Endothelial cell of umbilical vein (primary cell): ENCODE results near the gene IDH3A. TPM values are rescaled to one million over a fixed set of nuclear protein-coding genes. Genes with fewer than 3 reads are reported as not detected.

Source experiments
- BruUV-seq: library from RNA; stranded (reverse); fragments of 400-500 nt; replicated peaks from 2 replicates; lab custom pipeline; 2021; lab: Mats Ljungman, UMichigan
- CTCF ChIA-PET: fragments of 300-600, 350-600 bp; sonication (Branson Sonifier 250); formaldehyde crosslinking; loops from one replicate; lab custom pipeline; 2021; ENCODE audit warnings: antibody characterized with exemption, inconsistent platforms; lab: Charles Lee
- POLR2A ChIA-PET: fragments of 300-600, 350-600 bp; sonication (Branson Sonifier 250); formaldehyde crosslinking; loops from one replicate; lab custom pipeline; 2021; ENCODE audit warnings: antibody characterized with exemption, inconsistent platforms; lab: Charles Lee
- DNase-seq: peaks from one replicate; pipeline ENCODE4 v3.0.0-alpha.2; 2011; ENCODE audit warnings: low read depth, low spot score
- FAIRE-seq: peaks from 2 replicates; lab custom pipeline; 2011; peaks lifted over from hg19 to GRCh38; lab: Jason Lieb, UNC
- H2AFZ ChIP-seq: 2 replicates; pipeline ENCODE4 v1.6.0; 2012; ENCODE audit warnings: low read depth, low read length, control low read depth, inconsistent platforms
- H3K27ac ChIP-seq: 2 replicates; pipeline ENCODE4 v1.5.1; 2011; ENCODE audit warnings: low read depth, mild to moderate bottlenecking, control low read depth, low read length, moderate library complexity; ENCODE audit not compliant: insufficient read depth
- H3K27me3 ChIP-seq, 2 experiments: 2 replicates each; pipeline versions ENCODE4 v1.6.0 to v1.6.1; 2011; ENCODE audit warnings: low read length in 2 of 2, mixed read lengths in 1 of 2; ENCODE audit not compliant: control insufficient read depth in 2 of 2, insufficient read depth in 2 of 2
- H3K36me3 ChIP-seq, 2 experiments: 2 replicates in 1 of 2; 3 replicates in 1 of 2; pipeline ENCODE4 v1.5.1; 2011; ENCODE audit warnings: low read length in 2 of 2, mild to moderate bottlenecking in 1 of 2, moderate library complexity in 1 of 2; ENCODE audit not compliant: control insufficient read depth in 2 of 2, insufficient read depth in 2 of 2; ENCODE audit errors: extremely low read depth in 1 of 2
- H3K4me1 ChIP-seq: 3 replicates; pipeline ENCODE4 v1.5.1; 2011; ENCODE audit warnings: mild to moderate bottlenecking, low read length; ENCODE audit not compliant: control insufficient read depth, insufficient read depth; ENCODE audit errors: extremely low read depth
- H3K4me2 ChIP-seq: 2 replicates; pipeline ENCODE4 v1.6.1; 2011; ENCODE audit warnings: low read length, control low read depth, mixed read lengths; ENCODE audit not compliant: insufficient read depth
- H3K4me3 ChIP-seq, 3 experiments: fragments of 200-600 bp in 1 of 3; sonication (generic), shearing (Covaris generic) in 1 of 3; replicated peaks in 1 of 3; 2 replicates each; pipeline ENCODE4 v1.5.1; 2011 to 2016; ENCODE audit warnings: control low read depth in 3 of 3, low read length in 3 of 3, mild to moderate bottlenecking in 2 of 3, inconsistent platforms in 1 of 3, low read depth in 1 of 3, moderate library complexity in 1 of 3; ENCODE audit not compliant: insufficient read depth in 1 of 3
- H3K79me2 ChIP-seq: 2 replicates; pipeline ENCODE4 v1.6.0; 2012; ENCODE audit warnings: low read length, inconsistent platforms; ENCODE audit not compliant: control insufficient read depth, insufficient read depth
- H3K9ac ChIP-seq: replicated peaks from 2 replicates; pipeline ENCODE3; 2011; ENCODE audit warnings: low read length, control low read depth; ENCODE audit not compliant: insufficient read depth; ENCODE audit errors: extremely low read depth
- H3K9me1 ChIP-seq: replicated peaks from 3 replicates; pipeline ENCODE4 v1.6.0; 2011; ENCODE audit warnings: mild to moderate bottlenecking, low read length; ENCODE audit not compliant: control insufficient read depth, insufficient read depth; ENCODE audit errors: extremely low read depth
- H3K9me3 ChIP-seq: replicated peaks from 2 replicates; pipeline ENCODE4 v1.5.1; 2012; ENCODE audit warnings: low read length, inconsistent platforms; ENCODE audit not compliant: control insufficient read depth, insufficient read depth
- H4K20me1 ChIP-seq: replicated peaks from 2 replicates; pipeline ENCODE3; 2011; ENCODE audit warnings: mild to moderate bottlenecking, low read length; ENCODE audit not compliant: control insufficient read depth, insufficient read depth; ENCODE audit errors: extremely low read depth
- CTCF ChIP-seq, 2 donors: IDR thresholded peaks; 1 replicate in 1 of 2; 2 replicates in 1 of 2; pipeline ENCODE4 v1.5.1; 2011; ENCODE audit warnings: low read length in 2 of 2, mild to moderate bottlenecking in 2 of 2, moderate library complexity in 2 of 2, control low read depth in 1 of 2, inconsistent platforms in 1 of 2, low read depth in 1 of 2; ENCODE audit not compliant: insufficient read depth in 1 of 2; ENCODE audit errors: extremely low read depth in 1 of 2
- EZH2 ChIP-seq: IDR thresholded peaks from 2 replicates; pipeline ENCODE4 v1.6.1; 2012; ENCODE audit warnings: borderline replicate concordance, low read depth, mild to moderate bottlenecking, moderate library complexity, low read length, inconsistent platforms; ENCODE audit not compliant: severe bottlenecking
- FOS ChIP-seq: IDR thresholded peaks from 2 replicates; pipeline ENCODE4 v1.6.1; 2011; ENCODE audit warnings: mild to moderate bottlenecking, low read length, moderate library complexity, borderline replicate concordance; ENCODE audit not compliant: insufficient read depth
- GATA2 ChIP-seq: IDR thresholded peaks from 2 replicates; pipeline ENCODE4 v1.7.0; 2011; ENCODE audit warnings: low read depth, mild to moderate bottlenecking, moderate library complexity, mixed read lengths, low read length; ENCODE audit not compliant: insufficient read length, insufficient read depth
- JUN ChIP-seq: IDR thresholded peaks from 2 replicates; pipeline ENCODE4 v1.6.1; 2011; ENCODE audit warnings: borderline replicate concordance, low read depth; ENCODE audit not compliant: insufficient read length, insufficient read depth
- MAX ChIP-seq: IDR thresholded peaks from 2 replicates; pipeline ENCODE4 v1.6.1; 2011; ENCODE audit not compliant: insufficient read depth, insufficient read length
- MYC ChIP-seq: IDR thresholded peaks from one replicate; pipeline ENCODE4 v1.6.1; 2011; ENCODE audit warnings: mild to moderate bottlenecking, low read depth, low read length
- POLR2A ChIP-seq: IDR thresholded peaks from 2 replicates; pipeline ENCODE4 v1.6.1; 2012; ENCODE audit warnings: low read depth, mild to moderate bottlenecking, control low read depth, low read length
- POLR2AphosphoS5 ChIP-seq: IDR thresholded peaks from 2 replicates; pipeline ENCODE4 v1.6.1; 2012; ENCODE audit warnings: low read depth, mild to moderate bottlenecking, control low read depth, low read length, moderate library complexity; ENCODE audit not compliant: insufficient read depth
- dilution Hi-C: fragments of 300-500 bp; cut with MboI; formaldehyde crosslinking; loops from one replicate; pipeline ENCODE4 v1.15.0; 2019; ENCODE audit warnings: low sequenced_read_pairs; ENCODE audit not compliant: extremely low pct_ligation_motif_present
- intact Hi-C: fragments of 100-400 bp; cut with micrococcal nuclease; formaldehyde crosslinking; loops from one replicate; pipeline ENCODE4 v1.10.0; 2022
- polyA plus RNA-seq, 4 experiments: library from polyadenylated mRNA; depleted of rRNA in 3 of 4; stranded (reverse) in 3 of 4; unstranded in 1 of 4; fragments of >200 nt; gene quantifications; 2 replicates each; pipeline versions ENCODE4 v1.2.1 to v1.2.3, GENCODE V29; 2011 to 2012; ENCODE audit warnings: missing spikeins in 1 of 4
- total RNA-seq: library from RNA; stranded (reverse); gene quantifications from 2 replicates; pipeline ENCODE4 v1.2.3, GENCODE V29; 2021

IDH3A gene
- total and polyA plus RNA-seq, 2 donors (not counting 3 experiments of a cell fraction or from before 2014, with no cell fraction given), result 35.5 to 63.9 TPM

- FAIRE-seq, result no peak
- Histone ChIP-seq H3K27me3 (no peaks in the 10 kb centered on the region), H3K9me1 (no peaks in the 10 kb centered on the region), H3K4me1 (no peaks in the 10 kb centered on the region), H2AFZ (no peak overlapping the region), H3K79me2 (no peaks in the 10 kb centered on the region), H3K9ac (no peak overlapping the region), H3K36me3 (no peaks in the 10 kb centered on the region), H3K4me2 (no peak overlapping the region), H3K4me3 (no peak overlapping the region), H4K20me1 (no peaks in the 10 kb centered on the region), H3K9me3 (no peaks in the 10 kb centered on the region), H3K27ac (no peak overlapping the region)
- dilution Hi-C loops (no loop called here), intact Hi-C loops (no loop called here)
- BruUV-seq, result no TSS peak
- POLR2A ChIA-PET, result no interaction called here
- DNase-seq, result no peak
- TF ChIP-seq JUN (no peak), POLR2A (no peak), CTCF (IDR thresholded peaks at IDR 0.05; ENCODE audit: extremely low read depth in 1 of 2, insufficient read depth in 1 of 2, low read depth in 1 of 2, low read length in 2 of 2) (no peak), MYC (no peak), MAX (no peak), GATA2 (no peak), POLR2AphosphoS5 (no peak), EZH2 (no peak), FOS (no peak)
- CTCF ChIA-PET, result interaction anchor here (0.7 to 5.8 kb wide), 2 partner anchors 9 to 65 kb away, joined by 4 to 57 read pairs; no protein-coding TSS in a partner anchor
Measured at GRCh38 chr15:78175330-78175729, 26.2 kb downstream of the IDH3A start.
